K562 (cell line): ENCODE measurements around the gene RAB31. TPM values are rescaled to one million over a fixed set of nuclear protein-coding genes. Genes with fewer than 3 reads are reported as not detected.

Source experiments
- ATAC-seq: fragments of 200-7000 bp; cut with Tn5 transposase; 3 replicates; pipeline ENCODE4 v1.9.1; 2020; ENCODE audit warnings: moderate library complexity
- BruUV-seq: library from RNA; stranded (reverse); fragments of 400-500 nt; replicated peaks from 2 replicates; lab custom pipeline; 2021; lab: Mats Ljungman, UMichigan
- CTCF ChIA-PET: fragments of 300-600 bp; formaldehyde crosslinking; extraction: SDS; loops from one replicate; lab custom pipeline; 2021; ENCODE audit warnings: low intra/inter-chr PET ratio; lab: Yijun Ruan, JAX
- POLR2A ChIA-PET: fragments of 300-600, 350-650 bp; sonication (Branson Sonifier 250); formaldehyde crosslinking; extraction: SDS; loops from one replicate; lab custom pipeline; 2021; ENCODE audit warnings: antibody characterized with exemption, inconsistent platforms; lab: Yijun Ruan, JAX
- DNase-seq, 4 experiments: peaks; one replicate each; pipeline versions ENCODE4 v3.0.0 to v3.0.0-alpha.2; 2011 to 2018; ENCODE audit warnings: low spot score in 3 of 4, mixed read lengths in 3 of 4; ENCODE audit errors: extremely low read depth in 1 of 4
- FAIRE-seq: peaks from 2 replicates; lab custom pipeline; 2011; peaks lifted over from hg19 to GRCh38; lab: Jason Lieb, UNC
- H2AFZ ChIP-seq: 2 replicates; pipeline ENCODE4 v1.6.0; 2011; ENCODE audit warnings: low read depth, low read length, control low read depth, inconsistent platforms
- H3K27ac ChIP-seq: fragments of 200-600 bp; 3 replicates; pipeline ENCODE4 v1.8.0; 2011; ENCODE audit warnings: low read depth, mild to moderate bottlenecking, control low read depth, inconsistent platforms, low read length, moderate library complexity, mixed read lengths; ENCODE audit errors: extremely low read depth
- H3K27me3 ChIP-seq, 2 experiments: fragments of 300-600 bp in 1 of 2; 2 replicates in 1 of 2; 3 replicates in 1 of 2; pipeline versions ENCODE4 v1.6.0 to v1.8.0; 2011; ENCODE audit warnings: inconsistent platforms in 2 of 2, low read length in 2 of 2, mild to moderate bottlenecking in 1 of 2, mixed read lengths in 1 of 2, moderate library complexity in 1 of 2; ENCODE audit not compliant: control insufficient read depth in 2 of 2, insufficient read depth in 2 of 2
- H3K36me3 ChIP-seq: fragments of 300-600 bp; 3 replicates; pipeline ENCODE4 v1.8.0; 2011; ENCODE audit warnings: mild to moderate bottlenecking, low read length, inconsistent platforms; ENCODE audit not compliant: control insufficient read depth, insufficient read depth
- H3K4me1 ChIP-seq, 2 experiments: fragments of 200-600 bp in 1 of 2; replicated peaks in 1 of 2; 2 replicates in 1 of 2; 3 replicates in 1 of 2; pipeline versions ENCODE4 v1.5.1 to v1.8.0; 2011; ENCODE audit warnings: inconsistent platforms in 2 of 2, low read length in 2 of 2, mild to moderate bottlenecking in 1 of 2, mixed read lengths in 1 of 2, moderate library complexity in 1 of 2; ENCODE audit not compliant: control insufficient read depth in 2 of 2, insufficient read depth in 2 of 2
- H3K4me2 ChIP-seq: 2 replicates; pipeline ENCODE4 v1.6.1; 2011; ENCODE audit warnings: low read length, control low read depth, inconsistent platforms, mixed read lengths; ENCODE audit not compliant: insufficient read depth
- H3K4me3 ChIP-seq: fragments of 200-600 bp; sonication (generic), shearing (Covaris generic); 2 replicates; pipeline ENCODE4 v1.5.1; 2016; ENCODE audit warnings: control low read depth, inconsistent platforms
- H3K79me2 ChIP-seq: fragments of 200-600 bp; 3 replicates; pipeline ENCODE4 v1.8.0; 2011; ENCODE audit warnings: low read length, inconsistent platforms; ENCODE audit not compliant: control insufficient read depth, insufficient read depth
- H3K9ac ChIP-seq, 2 experiments: 2 replicates each; pipeline versions ENCODE4 v1.6.0 to v1.6.1; 2011; ENCODE audit warnings: low read depth in 2 of 2, low read length in 2 of 2, control low read depth in 1 of 2, inconsistent platforms in 1 of 2, mild to moderate bottlenecking in 1 of 2, mixed read lengths in 1 of 2; ENCODE audit not compliant: insufficient read depth in 1 of 2
- H3K9me1 ChIP-seq: one replicate; pipeline ENCODE4 v1.6.0; 2011; ENCODE audit warnings: inconsistent platforms, mild to moderate bottlenecking, low read length, moderate library complexity; ENCODE audit not compliant: control insufficient read depth, insufficient read depth
- H3K9me3 ChIP-seq: replicated peaks from 2 replicates; pipeline ENCODE4 v1.5.1; 2011; ENCODE audit warnings: low read depth, low read length, inconsistent platforms; ENCODE audit not compliant: control insufficient read depth, insufficient read depth
- H4K20me1 ChIP-seq: replicated peaks from 2 replicates; pipeline ENCODE4 v1.6.1; 2011; ENCODE audit warnings: low read length, inconsistent platforms, mixed read lengths; ENCODE audit not compliant: control insufficient read depth, insufficient read depth
- ARNT ChIP-seq, 2 experiments: fragments of 450-650 bp; IDR thresholded peaks; 2 replicates each; pipeline ENCODE4 v1.6.1; 2016; ENCODE audit warnings: mild to moderate bottlenecking in 1 of 2
- DNMT1 ChIP-seq: fragments of 450-650 bp; IDR thresholded peaks from 2 replicates; pipeline ENCODE4 v1.6.1; 2016; ENCODE audit warnings: antibody characterized with exemption, mild to moderate bottlenecking
- ETV5 ChIP-seq: sonication (generic); formaldehyde crosslinking; IDR thresholded peaks from 2 replicates; pipeline ENCODE4 v1.4.0; 2020; ENCODE audit warnings: low read depth, mild to moderate bottlenecking, missing genetic modification reagents
- HNRNPK ChIP-seq: fragments of 200-400 bp; formaldehyde crosslinking; IDR thresholded peaks from one replicate; pipeline ENCODE4 v1.6.1; 2018; ENCODE audit warnings: mild to moderate bottlenecking, low read depth, low read length; ENCODE audit not compliant: poor library complexity, severe bottlenecking
- MAX ChIP-seq: sonication (generic); formaldehyde crosslinking; IDR thresholded peaks from 2 replicates; pipeline ENCODE4 v1.9.0; 2022; ENCODE audit warnings: mild to moderate bottlenecking, missing genetic modification reagents
- MEIS2 ChIP-seq: fragments of 450-650 bp; IDR thresholded peaks from 2 replicates; pipeline ENCODE4 v1.6.1; 2014; ENCODE audit warnings: mild to moderate bottlenecking; ENCODE audit not compliant: partially characterized antibody
- NFYB ChIP-seq: IDR thresholded peaks from 2 replicates; pipeline ENCODE4 v1.6.1; 2011; ENCODE audit warnings: mild to moderate bottlenecking, moderate library complexity; ENCODE audit not compliant: insufficient read length; ENCODE audit errors: extremely low read depth
- RFX7 ChIP-seq: fragments of 250-450 bp; sonication (Bioruptor Pico); IDR thresholded peaks from 2 replicates; pipeline ENCODE4 v1.5.1; 2021; ENCODE audit warnings: mild to moderate bottlenecking
- SNIP1 ChIP-seq: fragments of 450-650 bp; IDR thresholded peaks from 2 replicates; pipeline ENCODE4 v1.7.1; 2017; ENCODE audit warnings: low read depth, mild to moderate bottlenecking
- TAF15 ChIP-seq: fragments of 200-400 bp; formaldehyde crosslinking; IDR thresholded peaks from 2 replicates; pipeline ENCODE4 v1.6.1; 2017; ENCODE audit warnings: mild to moderate bottlenecking, low read depth, low read length, moderate library complexity
- ZBTB17 ChIP-seq: fragments of 450-650 bp; formaldehyde crosslinking; IDR thresholded peaks from 2 replicates; pipeline ENCODE4 v1.4.0; 2020; ENCODE audit warnings: mild to moderate bottlenecking
- WGBS: fragments of 100-300 bp; shearing (Covaris generic); methylation state at CpG from one replicate; pipeline ENCODE4 v1.1.6; 2016; ENCODE audit warnings: low coverage, mixed read lengths; ENCODE audit not compliant: insufficient coverage; ENCODE audit errors: missing lambda C conversion rate; 5-methylcytosine and 5-hydroxymethylcytosine counted together
- in situ Hi-C: fragments of 300-500 bp; cut with MboI; formaldehyde crosslinking; loops from 4 replicates; pipeline ENCODE4 v1.15.0; 2018; ENCODE audit warnings: inconsistent platforms, mixed read lengths
- intact Hi-C: fragments of 100-400 bp; cut with micrococcal nuclease; formaldehyde crosslinking; loops from 2 replicates; pipeline ENCODE4 v1.14.2; 2022
- polyA plus RNA-seq, 8 experiments: library from polyadenylated mRNA; depleted of rRNA in 4 of 8; stranded (reverse) in 5 of 8; unstranded in 3 of 8; fragments of >200 nt; fragmentation: Nextera tagmentation in 2 of 8; fragmentation: Illumina TruSeq in 1 of 8; extraction: Ambion mirVana in 2 of 8; extraction: Trizol in 1 of 8; gene quantifications; 2 replicates each; pipeline versions ENCODE4 v1.2.1 to v1.2.3, GENCODE V29; 2011 to 2014; ENCODE audit warnings: inconsistent platforms in 1 of 8, missing spikeins in 1 of 8
- total RNA-seq, 7 experiments: library from RNA; depleted of rRNA in 6 of 7; stranded (reverse); fragments of >200 nt in 6 of 7; fragmentation: Illumina TruSeq in 2 of 7; extraction: Trizol in 2 of 7; gene quantifications; 2 replicates each; pipeline versions ENCODE4 v1.2.1 to v1.2.3, GENCODE V29; 2011 to 2021; ENCODE audit warnings: low replicate concordance in 1 of 7
- TF ChIP-seq, protein P1 (sequence below): fragments of 450-650 bp; IDR thresholded peaks from 2 replicates; pipeline ENCODE4 v1.6.1; 2016
- TF ChIP-seq, protein P2 (sequence below): sonication (generic); formaldehyde crosslinking; IDR thresholded peaks from 2 replicates; pipeline ENCODE4 v1.8.0; 2022; ENCODE audit warnings: missing genetic modification reagents, mild to moderate bottlenecking, borderline replicate concordance
- TF ChIP-seq, protein P3 (sequence below): fragments of 250-450 bp; sonication (Bioruptor Pico); IDR thresholded peaks from 2 replicates; pipeline ENCODE4 v1.8.0; 2022; ENCODE audit warnings: moderate library complexity, mild to moderate bottlenecking, inconsistent platforms

The RAB31 gene
- total and polyA plus RNA-seq, 9 of the 15 experiments (the other 6 are each of a cell fraction or from before 2014, with no cell fraction given): 20.7 to 70.4 (median 41.3) TPM

DNA sequence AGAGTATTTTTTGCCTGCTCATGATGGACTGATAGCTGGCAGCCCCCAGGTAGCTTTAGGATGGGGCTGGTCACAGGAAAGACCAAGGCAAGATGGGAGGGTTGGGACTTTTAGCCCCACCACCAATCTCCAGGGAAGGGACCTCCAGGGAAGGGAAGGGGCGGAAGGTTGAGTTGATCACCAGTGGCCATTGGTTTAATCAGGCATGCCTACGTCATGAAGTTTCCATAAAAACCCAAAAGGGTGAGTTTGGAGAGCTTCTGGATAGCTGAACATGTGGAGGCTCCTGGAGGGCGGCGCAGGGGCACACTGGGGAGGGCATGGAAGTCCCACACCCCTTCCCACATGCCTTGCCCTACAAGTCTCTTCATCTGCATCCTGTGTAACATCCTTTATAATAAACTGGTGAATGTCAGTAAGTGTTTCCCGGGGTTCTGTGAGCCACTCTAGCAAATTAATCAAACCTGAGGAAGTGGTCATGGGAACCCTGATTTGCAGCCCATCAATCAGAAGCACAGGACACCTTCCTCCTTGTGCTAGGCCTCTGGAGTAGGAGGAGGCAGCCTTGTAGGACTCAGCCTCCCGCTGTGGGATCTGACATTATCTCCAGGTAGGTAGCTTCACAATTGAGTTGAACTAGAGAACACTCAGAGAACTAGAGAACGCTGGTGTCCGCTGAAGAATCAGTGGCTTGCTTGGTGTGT, 30.3 kb downstream of the RAB31 start (continued):
- TF ChIP-seq, protein P1, sequence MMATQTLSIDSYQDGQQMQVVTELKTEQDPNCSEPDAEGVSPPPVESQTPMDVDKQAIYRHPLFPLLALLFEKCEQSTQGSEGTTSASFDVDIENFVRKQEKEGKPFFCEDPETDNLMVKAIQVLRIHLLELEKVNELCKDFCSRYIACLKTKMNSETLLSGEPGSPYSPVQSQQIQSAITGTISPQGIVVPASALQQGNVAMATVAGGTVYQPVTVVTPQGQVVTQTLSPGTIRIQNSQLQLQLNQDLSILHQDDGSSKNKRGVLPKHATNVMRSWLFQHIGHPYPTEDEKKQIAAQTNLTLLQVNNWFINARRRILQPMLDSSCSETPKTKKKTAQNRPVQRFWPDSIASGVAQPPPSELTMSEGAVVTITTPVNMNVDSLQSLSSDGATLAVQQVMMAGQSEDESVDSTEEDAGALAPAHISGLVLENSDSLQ: peak; percentile 42; the same call in 1 of the 2 replicates
- TF ChIP-seq, protein P2, sequence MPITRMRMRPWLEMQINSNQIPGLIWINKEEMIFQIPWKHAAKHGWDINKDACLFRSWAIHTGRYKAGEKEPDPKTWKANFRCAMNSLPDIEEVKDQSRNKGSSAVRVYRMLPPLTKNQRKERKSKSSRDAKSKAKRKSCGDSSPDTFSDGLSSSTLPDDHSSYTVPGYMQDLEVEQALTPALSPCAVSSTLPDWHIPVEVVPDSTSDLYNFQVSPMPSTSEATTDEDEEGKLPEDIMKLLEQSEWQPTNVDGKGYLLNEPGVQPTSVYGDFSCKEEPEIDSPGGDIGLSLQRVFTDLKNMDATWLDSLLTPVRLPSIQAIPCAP: no peak
- TF ChIP-seq TAF15 (no peak), MEIS2 (peak; percentile 46), ETV5 (no peak), RFX7 (no peak), HNRNPK (no peak)
- TF ChIP-seq, protein P3, sequence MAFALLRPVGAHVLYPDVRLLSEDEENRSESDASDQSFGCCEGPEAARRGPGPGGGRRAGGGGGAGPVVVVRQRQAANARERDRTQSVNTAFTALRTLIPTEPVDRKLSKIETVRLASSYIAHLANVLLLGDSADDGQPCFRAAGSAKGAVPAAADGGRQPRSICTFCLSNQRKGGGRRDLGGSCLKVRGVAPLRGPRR (CRISPR knock-in tag): no peak

DNA sequence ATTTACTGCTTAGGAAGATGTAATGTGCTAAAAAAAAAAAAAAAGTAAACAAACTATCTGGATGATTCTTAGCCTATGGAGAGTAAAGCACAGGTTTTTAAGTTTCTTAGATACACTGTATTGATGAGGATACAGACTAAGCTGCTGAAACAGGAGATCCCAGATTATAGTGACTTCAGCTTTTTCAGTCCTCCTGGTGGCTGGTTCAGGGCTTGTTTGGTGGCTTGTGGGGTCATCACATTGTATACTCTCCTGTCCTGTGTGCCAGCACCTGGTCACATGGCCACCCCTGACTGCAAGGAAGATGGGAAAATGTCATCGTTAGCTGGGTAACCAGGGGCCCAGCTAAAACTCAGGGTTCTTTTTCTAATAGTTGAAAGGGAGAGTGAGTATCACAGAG, 31.4 kb downstream of the RAB31 start:
- 0 out of 3 replicates have a peak, but pooled peaks cover 4% of the 10 kb centered on the region for H3K36me3 ChIP-seq
- 40% methylated on average over 1 of the region's 1 CpG for WGBS
- H3K79me2 ChIP-seq: peaks cover 36% of the 10 kb centered on the region
- H3K4me1 ChIP-seq: peaks cover 30 to 32% of the 10 kb centered on the region in 2 experiments
- no peak overlapping the region for H3K4me2 ChIP-seq
- no peaks in the 10 kb centered on the region for H3K27me3 ChIP-seq
- no peak overlapping the region for H3K27ac ChIP-seq
- FAIRE-seq (no peak), ATAC-seq (no peak), DNase-seq (no peak)
- CTCF ChIA-PET: no interaction called here
- no peak overlapping the region for H3K9ac ChIP-seq
- no peaks in the 10 kb centered on the region for H3K9me3 ChIP-seq
- in situ Hi-C loops (no loop called here), intact Hi-C loops (no loop called here)
- no peaks in the 10 kb centered on the region for H4K20me1 ChIP-seq
- no peak overlapping the region for H3K4me3 ChIP-seq
- no peak overlapping the region for H2AFZ ChIP-seq
- H3K9me1 ChIP-seq: no peaks in the 10 kb centered on the region
- BruUV-seq: no TSS peak
- POLR2A ChIA-PET: interaction anchor here (1.0 kb wide), 1 partner anchor 33 kb away, joined by 4 read pairs; no protein-coding TSS in a partner anchor
- no peak for TF ChIP-seq DNMT1
- no peak for TF ChIP-seq NFYB
- no peak for TF ChIP-seq ZBTB17
- TF ChIP-seq SNIP1: no peak
- no peak for TF ChIP-seq ARNT (IDR thresholded peaks at IDR 0.05)
- TF ChIP-seq MAX (CRISPR knock-in tag): no peak
